Vagina (tissue), 2 donors: Measurements from ENCODE around the gene ADAM22. TPM values are rescaled to one million over a fixed set of nuclear protein-coding genes. Genes with fewer than 3 reads are reported as not detected.

Experiments used
- DNase-seq, 2 donors: peaks; one replicate each; pipeline ENCODE4 v3.0.0-alpha.2; 2017; ENCODE audit errors: extremely low spot score in 2 of 2
- H3K27ac ChIP-seq: fragments of 200-600 bp; sonication (generic); one replicate; pipeline ENCODE4 v1.5.1; 2019
- H3K27me3 ChIP-seq: fragments of 200-600 bp; sonication (generic); one replicate; pipeline ENCODE4 v1.5.1; 2019
- H3K36me3 ChIP-seq, 2 donors: fragments of 200-600 bp; sonication (generic); one replicate each; pipeline ENCODE4 v1.5.1; 2017 to 2019
- H3K4me1 ChIP-seq: fragments of 200-600 bp; sonication (generic); one replicate; pipeline ENCODE4 v1.5.1; 2019
- H3K4me3 ChIP-seq, 2 donors: fragments of 200-600 bp; sonication (generic); 1 replicate in 1 of 2; 2 replicates in 1 of 2; pipeline ENCODE4 v1.5.1; 2016 to 2019
- H3K9me3 ChIP-seq: fragments of 200-600 bp; sonication (generic); one replicate; pipeline ENCODE4 v1.5.1; 2019
- POLR2A ChIP-seq, 2 donors: fragments of 450-650 bp; IDR thresholded peaks; one replicate each; pipeline ENCODE4 v1.6.1; 2017; ENCODE audit warnings: antibody characterized with exemption in 2 of 2, mild to moderate bottlenecking in 2 of 2, moderate library complexity in 2 of 2
- POLR2AphosphoS5 ChIP-seq, 2 donors: sonication (generic); formaldehyde crosslinking; IDR thresholded peaks; one replicate each; pipeline ENCODE4 v1.9.0; 2017; ENCODE audit warnings: antibody characterized with exemption in 2 of 2, mild to moderate bottlenecking in 2 of 2, low read depth in 1 of 2; ENCODE audit not compliant: insufficient read depth in 1 of 2
- intact Hi-C: fragments of 100-400 bp; cut with DNase I; formaldehyde crosslinking; loops from one replicate; pipeline ENCODE4 v1.15.1; 2023
- total RNA-seq: library from RNA; depleted of rRNA; stranded (reverse); fragments of >200 nt; gene quantifications from one replicate; pipeline ENCODE4 v1.2.3, GENCODE V29; 2016
- TF ChIP-seq, protein P1 (sequence below), 3 experiments: fragments of 450-650 bp in 2 of 3; fragments of 200-600 bp in 1 of 3; sonication (generic) in 1 of 3; IDR thresholded peaks; one replicate each; pipeline ENCODE4 v1.5.1; 2017 to 2019; ENCODE audit warnings: antibody characterized with exemption in 3 of 3, mild to moderate bottlenecking in 2 of 3, moderate library complexity in 2 of 3

Gene ADAM22
- total RNA-seq, 1 donor from 2014 or later = 6.1 TPM

DNA sequence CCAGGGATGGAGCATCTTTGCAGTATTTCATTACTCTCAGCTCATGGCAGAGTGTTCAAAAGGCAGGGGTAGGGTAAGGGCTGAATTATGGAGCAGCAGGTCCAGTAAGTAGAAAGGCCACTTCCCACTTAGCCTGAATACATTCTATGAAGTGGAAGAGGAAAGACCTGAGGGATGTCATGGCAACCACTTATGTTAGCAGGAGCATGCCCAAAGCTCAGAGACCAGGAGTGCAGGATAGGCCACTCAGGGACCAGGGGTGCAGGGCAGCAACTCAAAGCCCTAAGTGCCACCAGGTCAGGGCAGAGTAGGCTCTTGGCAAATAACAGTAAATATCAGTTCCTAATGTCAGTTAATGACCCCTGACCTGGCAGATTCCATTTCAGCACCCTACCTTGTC, 282.2 kb downstream of the ADAM22 start:
- no peak for DNase-seq
- Histone ChIP-seq H3K27me3 (no peaks in the 10 kb centered on the region), H3K4me3 (no peak overlapping the region), H3K9me3 (no peaks in the 10 kb centered on the region), H3K4me1 (peaks cover 51% of the 10 kb centered on the region), H3K36me3 (peaks cover 0 to 30% of the 10 kb centered on the region in 2 donors), H3K27ac (no peak overlapping the region)
- intact Hi-C loops = no loop called here
- TF ChIP-seq POLR2AphosphoS5 (IDR thresholded peaks at IDR 0.05; ENCODE audit: insufficient read depth in 1 of 2, low read depth in 1 of 2) = no peak
- TF ChIP-seq POLR2A (IDR thresholded peaks at IDR 0.05) = no peak
- TF ChIP-seq, protein P1, sequence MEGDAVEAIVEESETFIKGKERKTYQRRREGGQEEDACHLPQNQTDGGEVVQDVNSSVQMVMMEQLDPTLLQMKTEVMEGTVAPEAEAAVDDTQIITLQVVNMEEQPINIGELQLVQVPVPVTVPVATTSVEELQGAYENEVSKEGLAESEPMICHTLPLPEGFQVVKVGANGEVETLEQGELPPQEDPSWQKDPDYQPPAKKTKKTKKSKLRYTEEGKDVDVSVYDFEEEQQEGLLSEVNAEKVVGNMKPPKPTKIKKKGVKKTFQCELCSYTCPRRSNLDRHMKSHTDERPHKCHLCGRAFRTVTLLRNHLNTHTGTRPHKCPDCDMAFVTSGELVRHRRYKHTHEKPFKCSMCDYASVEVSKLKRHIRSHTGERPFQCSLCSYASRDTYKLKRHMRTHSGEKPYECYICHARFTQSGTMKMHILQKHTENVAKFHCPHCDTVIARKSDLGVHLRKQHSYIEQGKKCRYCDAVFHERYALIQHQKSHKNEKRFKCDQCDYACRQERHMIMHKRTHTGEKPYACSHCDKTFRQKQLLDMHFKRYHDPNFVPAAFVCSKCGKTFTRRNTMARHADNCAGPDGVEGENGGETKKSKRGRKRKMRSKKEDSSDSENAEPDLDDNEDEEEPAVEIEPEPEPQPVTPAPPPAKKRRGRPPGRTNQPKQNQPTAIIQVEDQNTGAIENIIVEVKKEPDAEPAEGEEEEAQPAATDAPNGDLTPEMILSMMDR (IDR thresholded peaks at IDR 0.05) = no peak

DNA sequence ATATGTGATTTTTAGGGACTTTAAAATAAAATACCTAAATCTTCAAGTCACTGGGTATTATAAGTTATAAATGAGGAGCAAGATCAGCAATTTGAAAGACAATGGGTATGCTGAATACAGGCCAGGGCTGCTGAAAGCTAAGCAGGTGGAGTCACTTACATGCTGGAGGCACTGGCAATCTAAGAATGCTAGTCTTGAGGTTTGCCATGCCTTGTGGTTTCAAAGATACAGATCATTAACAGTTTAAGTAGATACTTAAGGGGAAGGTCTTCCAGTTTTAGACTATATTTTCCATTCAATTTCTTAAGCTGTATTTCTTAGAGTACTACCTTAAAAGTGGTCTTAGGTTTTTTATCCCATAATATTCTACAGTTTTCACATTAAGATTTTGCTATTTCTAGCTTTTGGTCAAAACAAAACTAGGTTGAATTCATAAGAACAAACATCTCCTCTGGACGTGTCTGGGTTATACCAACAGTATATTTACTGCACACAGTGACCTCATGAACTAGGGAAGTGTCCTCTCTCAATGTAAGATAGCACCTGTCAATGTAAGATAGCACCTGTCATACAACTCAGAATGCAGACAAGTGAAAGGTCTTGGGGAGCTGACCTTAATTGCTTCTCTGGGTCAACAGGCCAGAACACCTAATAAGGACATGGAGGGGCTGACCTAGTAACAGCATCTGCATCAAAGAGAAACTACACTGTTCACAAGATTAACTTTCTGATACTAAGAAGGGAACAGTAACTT, 283.8 kb downstream of the ADAM22 start:
- Histone ChIP-seq H3K27me3 (no peaks in the 10 kb centered on the region), H3K36me3 (peaks cover 0 to 26% of the 10 kb centered on the region in 2 donors), H3K9me3 (no peaks in the 10 kb centered on the region), H3K4me1 (peaks cover 45% of the 10 kb centered on the region), H3K27ac (peak overlapping the region; percentile 87), H3K4me3 (peak overlapping the region in 1 of 2 donors; percentile 98)
- intact Hi-C loops = no loop called here
- TF ChIP-seq POLR2AphosphoS5 (IDR thresholded peaks at IDR 0.05; ENCODE audit: insufficient read depth in 1 of 2, low read depth in 1 of 2) = no peak
- TF ChIP-seq, protein P1 (IDR thresholded peaks at IDR 0.05) = no peak
- no peak for TF ChIP-seq POLR2A (IDR thresholded peaks at IDR 0.05)
- no peak for DNase-seq

DNA sequence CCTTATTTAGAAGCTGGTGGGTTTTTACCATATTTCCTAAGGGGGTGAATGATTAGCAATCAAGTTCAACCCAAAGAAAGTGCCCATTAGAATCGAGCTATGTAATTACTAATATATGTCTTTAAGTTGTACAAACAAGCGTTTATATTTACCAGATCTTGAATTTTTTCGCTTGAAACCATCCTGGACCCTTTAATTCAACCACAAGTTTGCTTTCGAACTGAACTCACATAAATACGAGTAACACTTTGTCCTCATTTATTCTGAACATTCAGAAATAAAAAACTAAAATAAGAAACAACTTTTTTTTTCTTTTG, 284.3 kb downstream of the ADAM22 start:
- peak overlapping the region; percentile 87 for H3K27ac ChIP-seq
- H3K36me3 ChIP-seq = peaks cover 0 to 23% of the 10 kb centered on the region in 2 donors
- peaks cover 40% of the 10 kb centered on the region for H3K4me1 ChIP-seq
- peak overlapping the region; percentile 79 to 98 for H3K4me3 ChIP-seq
- intact Hi-C loops = no loop called here
- TF ChIP-seq POLR2AphosphoS5 (IDR thresholded peaks at IDR 0.05; ENCODE audit: insufficient read depth in 1 of 2, low read depth in 1 of 2) (no peak), POLR2A (IDR thresholded peaks at IDR 0.05) (no peak)
- TF ChIP-seq, protein P1 (IDR thresholded peaks at IDR 0.05) = no peak
- no peaks in the 10 kb centered on the region for H3K9me3 ChIP-seq
- H3K27me3 ChIP-seq = no peaks in the 10 kb centered on the region
- no peak for DNase-seq

DNA sequence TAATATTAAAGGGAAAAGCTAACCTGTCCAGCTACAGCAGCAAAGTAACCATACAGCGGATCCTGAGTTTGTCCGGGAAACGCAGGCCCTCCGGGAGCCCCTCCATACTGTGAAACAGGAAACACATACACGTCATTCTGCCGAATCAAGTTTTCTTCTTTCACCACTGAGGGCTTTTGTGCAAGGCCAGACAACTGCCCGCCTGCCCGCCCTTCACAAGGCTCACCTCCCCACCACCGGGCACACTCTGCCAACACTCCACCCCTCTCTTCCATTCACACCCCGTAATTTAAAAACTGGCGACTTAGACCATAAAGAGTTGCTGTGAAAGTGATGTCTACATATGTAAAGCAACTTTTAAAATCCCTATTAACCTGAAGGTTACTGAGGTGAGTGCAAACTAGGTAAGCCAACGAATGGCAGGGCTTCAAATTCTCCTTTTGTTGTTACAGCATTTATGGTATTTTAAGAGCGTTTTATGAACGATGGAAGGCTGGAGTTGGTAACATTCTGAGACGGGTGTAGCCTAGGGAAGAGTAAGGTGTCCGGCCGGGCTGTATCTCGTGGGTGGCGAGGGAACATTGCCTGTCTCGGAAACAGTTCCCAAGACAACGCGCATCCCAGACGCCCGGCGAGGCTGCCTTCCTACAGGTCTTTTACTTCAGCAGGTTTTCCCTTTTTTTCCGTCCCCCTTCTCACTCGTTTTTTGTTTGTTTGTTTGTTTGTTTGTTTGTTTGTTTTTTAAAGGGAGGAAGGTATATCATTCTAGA, 285.0 kb downstream of the ADAM22 start:
- peak overlapping the region; percentile 87 for H3K27ac ChIP-seq
- intact Hi-C loops = no loop called here
- no peaks in the 10 kb centered on the region for H3K27me3 ChIP-seq
- H3K4me3 ChIP-seq = peak overlapping the region; percentile 79 to 98
- TF ChIP-seq POLR2A (IDR thresholded peaks at IDR 0.05) (no peak), POLR2AphosphoS5 (IDR thresholded peaks at IDR 0.05; ENCODE audit: insufficient read depth in 1 of 2, low read depth in 1 of 2) (no peak)
- TF ChIP-seq, protein P1 (IDR thresholded peaks at IDR 0.05) = no peak
- H3K9me3 ChIP-seq = no peaks in the 10 kb centered on the region
- H3K36me3 ChIP-seq = peaks cover 0 to 20% of the 10 kb centered on the region in 2 donors
- peaks cover 39% of the 10 kb centered on the region for H3K4me1 ChIP-seq
- DNase-seq = no peak
